GM18520 (cell line): ENCODE results near the gene PNKD.
"Not testable (repeated sequence)": the region's sequence is repeated elsewhere in the genome, so short reads cannot be mapped to it uniquely, and the experiment has no call there.

Source experiments
- ATAC-seq: cut with Tn5 transposase; IDR thresholded peaks from one replicate; pipeline ENCODE4 v1.9.1; 2021; ENCODE audit not compliant: unreplicated experiment

The PNKD gene

DNA sequence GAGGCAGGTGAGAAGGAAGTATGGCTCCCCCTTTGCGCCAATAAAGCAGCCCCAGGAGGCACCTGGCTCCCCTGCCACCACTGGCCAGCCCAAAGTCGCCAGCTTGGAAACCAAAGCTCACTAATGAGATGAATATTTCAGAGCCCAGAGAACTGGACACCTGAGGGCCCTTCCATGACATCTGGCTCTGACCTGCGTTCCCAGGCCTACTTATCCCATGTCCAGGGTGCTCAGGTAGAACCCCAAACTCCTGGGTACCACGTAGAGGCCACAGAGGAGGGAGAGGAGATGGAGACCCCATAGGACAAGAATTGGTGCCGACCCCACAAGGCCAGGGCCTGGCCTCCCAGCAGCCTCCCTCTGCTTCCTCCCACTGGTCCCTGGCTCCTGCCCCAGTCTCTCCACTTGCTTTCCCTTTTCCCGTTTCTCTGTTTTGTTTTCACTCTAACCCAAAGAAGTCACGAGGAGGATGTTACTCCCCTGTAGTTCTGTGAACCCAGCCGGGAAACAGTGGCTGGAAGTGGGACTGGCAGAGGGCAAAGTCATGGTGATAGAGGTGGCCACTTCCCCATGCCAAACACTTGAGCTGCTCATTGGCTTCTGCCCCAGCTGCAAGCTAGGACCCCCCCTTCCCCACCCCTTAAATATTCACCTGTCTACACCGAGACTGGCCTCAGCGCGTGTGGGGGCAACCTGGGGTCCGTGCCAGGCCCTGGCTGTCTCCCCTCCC lies 21.2 kb downstream of the PNKD start:
- no peak for ATAC-seq

DNA sequence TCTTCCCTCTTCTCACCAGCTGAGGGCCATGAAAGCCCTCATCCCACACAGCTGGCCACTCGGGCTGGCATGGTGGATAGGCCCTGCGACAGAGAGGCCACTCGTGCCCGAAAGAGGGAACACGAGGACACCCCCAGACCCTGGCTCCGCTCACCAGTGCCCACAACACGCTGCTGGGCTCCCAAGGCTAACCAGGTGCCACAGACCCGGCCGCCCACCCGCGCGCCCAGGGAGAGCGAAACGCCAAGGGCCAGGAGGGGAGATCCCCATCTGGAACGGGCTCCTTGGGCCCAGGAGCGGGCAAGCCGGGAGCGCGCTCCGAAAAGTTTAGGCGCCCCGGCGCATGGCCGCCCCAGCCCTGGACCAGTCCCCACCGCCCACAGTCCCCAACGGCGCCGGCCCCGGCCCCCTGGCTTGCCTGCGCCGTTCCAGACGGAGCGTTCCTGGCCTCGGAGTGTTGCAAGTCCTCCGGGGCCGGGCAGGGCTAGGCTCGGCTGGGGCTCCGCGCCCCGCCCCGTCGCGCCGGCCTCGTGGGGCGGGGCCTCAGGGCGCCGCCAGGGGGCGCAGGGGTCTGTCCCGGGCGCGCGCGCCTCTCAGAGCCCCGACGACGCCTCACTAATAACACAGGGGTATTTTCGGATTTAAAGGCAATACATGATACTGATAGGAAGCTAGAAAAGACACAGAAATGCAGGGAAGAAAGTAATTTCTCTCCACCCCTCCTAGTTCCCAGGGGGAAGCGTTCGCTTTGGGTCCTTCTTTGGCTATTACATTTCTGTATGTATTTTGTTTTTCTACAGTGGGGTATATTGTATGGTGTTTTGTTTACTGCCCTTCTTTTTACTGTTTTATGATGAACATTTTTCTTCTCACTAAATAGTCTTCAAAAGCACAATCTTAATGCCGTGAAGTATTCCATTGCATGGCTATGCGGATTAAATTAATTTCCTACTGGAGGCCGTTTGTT lies 22.0 kb downstream of the PNKD start, which contains the start of gene TMBIM1:
Gene TMBIM1, minus strand, starts transcription at position 456 of the 967 bp plus-strand sequence. CDS start 10,362 bp downstream, outside the sequence.
- peak; percentile 59 for ATAC-seq

DNA sequence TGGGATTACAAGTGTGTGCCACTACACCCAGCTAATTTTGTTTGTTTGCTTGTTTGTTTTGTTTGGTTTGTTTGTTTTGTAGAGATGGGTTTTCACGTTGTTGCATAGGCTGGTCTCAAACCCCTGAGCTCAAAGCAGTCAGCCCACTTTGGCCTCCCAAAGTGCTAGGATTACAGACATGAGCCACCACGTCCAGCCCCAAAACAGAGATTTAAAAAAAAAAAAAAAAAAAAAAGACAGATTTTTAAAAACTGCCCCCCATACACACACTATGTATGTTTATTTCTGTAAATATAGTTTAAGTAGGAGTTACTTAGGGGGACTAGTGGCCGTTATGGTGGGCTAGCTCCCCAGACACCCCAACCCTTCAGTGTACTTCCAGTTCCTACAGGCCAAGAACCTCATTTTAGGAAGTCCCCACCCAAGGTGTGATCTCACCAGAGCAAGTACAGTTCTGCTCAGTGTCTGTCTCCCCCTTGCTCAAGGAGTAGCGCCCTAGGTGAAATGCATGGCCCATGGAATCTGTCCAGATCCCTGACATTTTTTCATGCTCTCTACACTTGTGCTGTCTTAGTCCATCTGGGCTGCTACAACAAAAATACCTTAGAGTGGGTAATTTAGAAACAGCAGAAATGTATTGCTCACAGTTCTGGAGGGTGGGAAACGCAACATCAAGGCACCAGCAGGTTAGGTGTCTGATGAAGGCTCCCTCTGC lies 23.6 kb downstream of the PNKD start:
- ATAC-seq = no peak

DNA sequence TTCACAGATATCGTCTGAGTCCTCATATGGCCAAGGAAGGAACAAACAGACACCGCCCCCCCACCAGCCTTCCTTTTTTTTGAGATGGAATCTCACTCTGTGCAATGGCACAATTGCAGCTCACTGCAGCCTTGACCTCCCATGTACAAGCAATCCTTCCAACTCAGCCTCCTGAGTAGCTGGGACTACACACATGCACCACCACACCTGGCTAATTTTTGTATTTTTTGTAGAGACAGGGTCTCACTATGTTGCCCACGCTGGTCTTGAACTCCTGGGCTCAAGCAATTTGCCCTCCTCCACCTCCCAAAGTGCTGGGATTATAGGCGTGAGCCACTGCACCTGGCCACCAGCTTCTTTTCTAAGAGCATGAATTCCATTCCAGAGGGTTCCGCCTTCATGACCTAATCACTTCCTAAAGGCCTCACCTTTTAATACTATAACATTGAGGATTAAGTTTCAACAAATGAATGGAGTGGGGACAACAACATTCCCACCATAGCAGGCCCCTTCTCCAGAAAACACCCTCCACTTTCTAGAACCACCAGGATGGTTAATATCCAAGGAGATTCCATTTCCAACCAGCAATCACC lies 24.2 kb downstream of the PNKD start:
- no peak for ATAC-seq

DNA sequence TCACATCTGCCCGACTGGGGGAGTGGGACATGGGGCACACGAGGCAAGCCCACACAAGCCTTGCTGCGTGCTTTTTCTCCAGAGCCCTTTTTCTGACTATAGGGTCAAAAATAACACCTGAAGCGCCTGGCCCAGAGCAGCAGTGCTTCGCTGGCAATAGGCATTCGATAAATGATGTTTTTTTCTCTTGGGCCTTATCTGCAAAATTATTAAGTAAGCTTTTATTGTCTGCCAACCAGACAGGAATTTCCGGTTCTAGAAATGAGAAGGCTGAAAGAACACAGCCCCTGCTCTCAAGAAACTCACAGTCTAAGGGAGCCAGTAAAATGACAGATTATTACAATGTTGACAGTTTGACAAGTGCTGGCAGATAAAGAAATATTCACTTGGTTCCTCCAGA lies 24.7 kb downstream of the PNKD start:
- ATAC-seq = no peak

DNA sequence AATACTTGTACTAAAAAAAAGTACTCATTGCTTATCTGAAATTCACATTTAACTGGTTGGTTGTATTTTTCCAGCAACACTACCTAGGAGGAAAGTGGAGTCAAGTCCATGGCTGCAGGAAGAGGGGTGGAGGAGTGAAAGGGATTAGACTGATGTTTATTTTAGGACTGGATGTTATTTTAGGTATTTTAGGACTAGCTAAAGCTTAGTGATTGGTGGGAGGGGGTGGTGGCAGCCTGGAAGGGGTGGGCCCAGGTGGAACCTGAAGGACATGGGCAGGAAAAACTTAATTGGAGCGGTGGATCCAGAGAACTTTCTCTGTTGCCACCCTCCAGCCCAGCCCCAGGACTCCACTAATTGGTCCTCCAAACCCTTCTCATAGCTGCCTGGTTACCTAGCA lies 25.9 kb downstream of the PNKD start:
- ATAC-seq = no peak

DNA sequence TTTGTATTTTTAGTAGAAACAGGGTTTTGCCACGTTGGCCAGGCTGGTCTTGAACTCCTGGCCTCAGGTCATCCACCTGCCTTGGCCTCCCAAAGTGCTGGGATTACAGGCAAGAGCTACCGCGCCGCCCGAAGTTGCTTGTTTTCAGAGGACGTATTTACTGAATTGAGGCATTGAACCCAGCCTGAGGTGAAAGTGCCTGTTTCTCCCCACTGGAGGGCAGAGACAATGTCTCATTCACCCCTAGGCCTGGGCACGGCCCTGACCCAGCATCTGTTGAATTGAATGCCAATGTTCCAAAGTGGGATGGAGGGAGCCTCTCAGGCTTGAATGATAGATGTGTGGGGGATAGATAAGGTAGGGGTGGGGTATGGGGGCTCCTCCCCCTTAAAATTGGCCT lies 26.5 kb downstream of the PNKD start:
- no peak for ATAC-seq

DNA sequence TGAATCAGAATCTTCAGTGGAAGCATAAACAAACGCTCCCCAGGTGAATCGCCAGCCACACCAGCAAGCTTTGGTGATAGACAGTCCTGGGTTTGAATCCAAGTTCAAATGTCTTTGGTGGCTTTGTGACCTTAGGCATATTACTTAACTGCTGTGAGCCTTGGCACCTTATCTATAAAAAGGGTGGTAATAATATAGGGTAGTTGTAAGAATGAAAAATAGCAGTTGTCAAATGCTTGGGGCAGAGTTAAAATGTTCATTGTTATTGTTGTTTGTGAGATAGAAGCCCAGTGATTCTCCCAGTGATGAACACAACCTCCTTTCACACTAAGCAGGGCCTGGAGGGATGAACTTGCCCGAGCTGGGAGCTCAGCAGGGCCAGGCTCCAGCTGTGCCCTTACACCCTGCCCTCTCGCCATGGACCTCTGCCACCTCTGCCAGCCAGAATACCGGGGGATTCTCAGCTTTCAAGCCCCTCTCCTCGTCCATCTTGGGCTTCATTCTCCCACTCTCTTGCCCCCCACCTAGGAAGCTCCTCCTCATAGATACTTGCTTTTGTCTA lies 28.1 kb downstream of the PNKD start:
- ATAC-seq = no peak

DNA sequence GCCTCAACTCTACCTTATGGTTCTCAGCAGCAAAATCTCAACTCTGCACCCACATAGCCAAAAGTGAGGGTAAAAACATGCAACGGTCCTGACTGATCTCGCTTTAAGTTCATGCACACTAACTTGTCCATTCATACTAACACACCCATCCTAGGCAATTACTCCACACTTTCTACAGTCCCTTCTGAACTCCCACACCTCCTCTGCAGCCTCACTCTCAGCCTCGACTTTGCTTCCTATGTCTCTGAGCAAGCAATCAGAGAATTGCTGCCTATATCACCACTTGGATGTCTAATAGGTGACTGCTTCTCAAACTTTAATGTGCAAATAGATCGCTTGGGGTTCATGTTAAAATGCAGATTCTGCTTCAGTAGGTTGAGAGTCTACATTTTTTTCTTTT lies 29.8 kb downstream of the PNKD start:
- no peak for ATAC-seq

DNA sequence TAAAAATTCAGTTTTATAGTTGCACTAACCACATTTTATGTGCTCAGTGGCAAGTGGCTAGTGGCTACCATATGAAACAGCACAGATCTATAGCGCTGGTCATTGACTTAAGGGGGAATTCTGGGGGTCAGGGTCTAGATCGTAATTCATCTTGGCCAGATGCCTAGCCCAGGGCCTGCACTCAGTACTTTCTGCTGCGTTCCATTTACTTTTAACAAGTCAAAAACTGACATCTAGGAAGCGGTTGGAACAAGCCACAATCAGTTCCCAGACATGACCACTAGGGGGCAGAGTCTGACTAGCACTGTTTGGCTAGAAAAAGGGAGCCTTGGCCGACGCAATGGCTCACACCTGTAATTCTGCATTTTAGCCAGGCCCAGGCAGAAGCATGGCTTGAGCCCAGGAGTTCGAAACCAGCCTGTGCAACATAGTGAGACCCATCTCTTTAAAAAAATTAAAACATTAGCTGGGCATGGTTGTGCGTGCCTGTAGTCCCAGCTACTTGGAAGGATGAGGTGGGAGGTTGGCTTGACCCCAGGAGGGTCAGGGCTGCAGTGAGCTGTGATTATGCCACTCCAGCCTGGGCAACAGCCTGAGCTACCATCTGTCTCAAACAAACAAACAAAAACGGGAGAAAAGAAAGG lies 31.0 kb downstream of the PNKD start:
- ATAC-seq = no peak

DNA sequence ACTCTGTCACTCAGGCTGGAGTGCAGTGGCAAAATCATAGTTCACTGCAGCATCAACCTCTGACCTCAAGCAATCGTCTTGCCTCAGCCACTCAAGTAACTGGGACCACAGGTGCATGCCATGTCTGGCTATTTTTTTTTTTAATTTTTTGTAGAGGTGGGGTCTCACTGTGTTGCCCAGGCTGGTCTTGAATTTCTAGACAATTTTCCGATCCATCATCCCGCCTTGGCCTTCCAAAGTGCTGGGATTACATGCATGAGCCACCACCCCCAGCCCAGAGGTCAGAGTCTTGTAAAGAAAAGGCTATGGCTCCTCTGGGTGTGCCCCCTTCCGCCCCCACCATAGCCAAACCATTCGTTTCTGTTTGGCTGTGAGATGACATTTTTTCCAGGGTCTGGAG lies 35.1 kb downstream of the PNKD start:
- ATAC-seq = no peak

DNA sequence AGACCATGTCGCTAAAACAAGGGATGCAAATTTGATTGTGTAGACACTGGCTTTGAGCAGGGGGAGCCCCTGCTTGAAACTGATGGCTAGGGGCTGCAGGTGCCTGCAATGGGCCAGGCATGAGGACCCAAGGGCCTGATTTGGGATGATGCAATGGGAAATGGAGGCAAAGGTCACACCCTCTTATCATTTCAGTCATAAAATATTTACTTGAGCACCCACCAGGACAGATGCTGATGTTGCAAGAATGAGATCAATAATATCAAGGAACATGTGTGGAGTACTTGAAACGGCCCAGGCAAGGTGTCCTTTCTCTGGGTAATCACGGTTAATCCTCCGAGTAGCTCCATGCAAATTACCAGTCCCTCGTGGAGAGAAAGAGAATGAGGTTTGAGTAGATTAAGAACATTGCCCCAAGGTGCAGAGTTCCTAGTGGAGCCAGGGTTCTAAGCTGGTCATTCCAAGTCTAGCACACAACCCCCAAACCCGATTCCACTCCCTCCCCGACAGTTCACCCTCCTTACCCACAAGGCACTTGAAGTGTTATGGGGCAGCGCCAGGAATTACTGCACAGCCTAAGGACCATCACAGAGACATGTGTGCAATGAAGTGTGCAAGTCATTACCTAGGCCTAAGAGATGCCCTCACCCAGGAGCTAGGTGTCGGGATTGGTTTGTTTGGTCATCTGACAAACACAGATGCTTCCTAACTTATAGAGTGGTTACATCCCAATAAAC lies 36.0 kb downstream of the PNKD start:
- ATAC-seq = no peak

DNA sequence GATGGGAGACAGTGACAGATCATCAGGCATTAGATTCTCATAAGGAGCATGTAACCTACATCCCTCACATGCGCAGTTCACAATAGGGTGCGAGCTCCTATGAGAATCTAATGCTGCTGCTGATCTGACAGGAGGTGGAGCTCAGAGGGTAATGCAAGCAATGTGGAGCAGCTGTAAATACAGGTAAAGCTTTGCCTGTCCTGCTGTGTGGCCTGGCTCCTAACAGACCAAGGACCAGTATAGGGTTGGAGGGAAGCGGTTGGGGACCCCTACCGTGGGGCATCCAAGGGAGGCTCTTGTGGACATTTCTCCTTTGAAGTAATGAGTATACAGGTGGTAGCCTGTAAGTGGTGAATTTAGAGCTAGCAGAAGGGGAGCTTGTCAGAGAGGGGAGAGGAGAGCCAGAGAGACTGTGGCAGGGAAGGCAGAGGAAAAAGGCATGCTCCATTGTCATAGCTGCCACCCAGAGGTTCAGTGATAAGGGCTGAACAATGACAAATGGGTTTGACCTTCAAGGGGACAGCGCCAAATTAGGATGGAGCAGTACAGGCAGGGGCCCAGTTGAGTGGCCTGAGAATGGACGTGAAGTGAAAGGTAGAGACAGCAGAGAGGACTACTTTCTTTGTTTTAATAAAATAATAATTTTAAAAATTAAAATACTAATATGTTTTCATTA lies 37.2 kb downstream of the PNKD start:
- ATAC-seq = no peak

DNA sequence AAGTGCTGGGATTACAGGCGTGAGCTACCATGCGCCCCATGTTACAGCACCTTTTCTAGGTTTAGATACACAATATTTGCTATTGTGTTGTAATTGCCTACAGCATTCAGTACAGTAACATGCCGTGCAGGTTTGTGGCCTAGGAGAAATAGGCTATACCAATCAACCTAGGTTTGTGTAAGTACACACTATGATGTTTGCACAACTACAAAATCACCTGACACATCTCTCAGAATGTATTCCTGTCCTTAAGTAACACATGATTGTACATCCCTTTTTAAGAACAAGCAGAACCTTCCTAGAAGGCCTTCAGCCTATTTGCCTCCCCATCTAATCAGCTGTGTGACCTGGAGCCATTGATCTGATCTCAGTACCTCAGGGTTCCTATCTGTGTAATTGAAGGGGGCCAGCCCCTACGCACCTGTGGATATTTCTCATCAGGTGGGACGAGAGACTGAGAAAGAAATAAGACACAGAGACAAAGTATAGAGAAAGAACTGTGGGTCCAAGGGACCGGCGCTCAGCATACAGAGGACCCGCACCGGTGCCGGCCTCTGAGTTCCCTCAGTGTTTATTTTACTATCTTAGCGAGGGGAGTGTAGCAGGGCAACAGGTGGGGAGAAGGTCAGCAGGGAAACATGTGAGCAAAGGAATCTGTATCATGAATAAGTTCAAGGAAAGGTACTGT lies 40.7 kb downstream of the PNKD start:
- ATAC-seq = no peak

DNA sequence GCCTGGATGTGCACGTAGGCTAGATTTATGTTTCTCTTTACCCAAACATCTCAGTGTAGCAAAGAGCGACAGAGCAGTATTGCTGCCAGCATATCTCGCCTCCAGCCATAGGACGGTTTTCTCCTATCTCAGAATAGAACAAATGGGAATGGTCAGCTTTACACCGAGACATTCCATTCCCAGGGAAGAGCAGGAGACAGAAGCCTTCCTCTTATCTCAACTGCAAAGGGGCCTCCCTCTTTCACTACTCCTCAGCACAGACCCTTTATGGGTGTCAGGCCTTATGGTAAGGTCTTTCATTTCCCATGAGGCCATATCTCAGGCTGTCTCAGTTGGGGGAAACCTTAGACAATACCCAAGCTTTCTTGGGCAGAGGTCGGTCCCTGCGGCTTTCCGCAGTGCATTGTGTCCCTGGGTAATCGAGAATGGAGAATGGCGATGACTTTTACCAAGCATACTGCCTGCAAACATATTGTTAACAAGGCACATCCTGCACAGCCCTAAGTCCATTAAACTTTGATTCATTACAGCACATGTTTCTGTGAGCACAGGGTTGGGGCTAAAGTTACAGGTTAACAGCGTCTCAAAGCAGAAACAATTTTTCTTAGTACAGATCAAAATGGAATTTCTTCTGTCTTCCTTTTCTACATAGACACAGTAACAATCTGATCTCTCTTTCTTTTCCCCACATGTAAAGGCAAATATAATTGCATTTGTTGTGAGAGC lies 41.4 kb downstream of the PNKD start:
- ATAC-seq = not testable (repeated sequence)

DNA sequence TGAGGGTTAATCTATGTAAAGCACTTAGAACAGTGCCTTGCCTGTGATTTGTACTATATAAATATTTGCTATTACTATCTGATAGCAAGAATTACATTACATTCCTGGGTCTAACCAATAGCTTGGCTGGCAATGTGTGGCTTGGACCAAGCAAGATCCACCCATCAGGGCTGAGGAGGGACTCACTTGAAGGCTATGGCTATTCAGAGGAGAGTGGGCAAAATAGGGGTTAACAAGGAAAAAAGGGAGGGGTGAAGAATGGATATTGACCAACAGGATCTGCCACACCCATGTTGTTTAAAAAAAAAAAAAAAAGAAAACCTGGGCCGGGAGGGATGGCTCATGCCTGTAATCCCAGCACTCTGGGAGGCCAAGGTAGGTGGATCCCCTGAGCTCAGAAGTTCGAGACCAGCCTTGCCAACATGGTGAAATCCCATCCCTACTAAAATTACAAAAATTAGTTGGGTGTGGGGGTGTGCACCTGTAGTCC lies 42.0 kb downstream of the PNKD start:
- no peak for ATAC-seq

DNA sequence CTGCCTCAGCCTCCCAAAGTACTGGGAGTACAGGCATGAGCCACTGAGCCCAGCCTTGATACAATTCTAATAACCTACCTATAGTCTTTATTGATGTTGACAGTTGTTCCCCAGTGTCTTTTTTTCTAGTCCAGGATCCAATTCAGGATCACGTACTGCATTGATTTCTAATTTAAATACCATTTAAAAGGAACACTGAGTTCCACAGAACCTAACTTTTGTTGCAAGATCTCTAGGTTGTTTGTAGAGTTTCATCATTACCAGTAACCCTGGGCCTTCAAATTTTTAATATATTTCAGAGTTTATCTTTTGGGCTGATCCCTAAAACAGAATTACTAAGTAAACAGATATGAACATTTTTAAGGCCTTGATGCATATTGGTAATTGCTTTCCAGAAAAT lies 43.0 kb downstream of the PNKD start:
- ATAC-seq = no peak

DNA sequence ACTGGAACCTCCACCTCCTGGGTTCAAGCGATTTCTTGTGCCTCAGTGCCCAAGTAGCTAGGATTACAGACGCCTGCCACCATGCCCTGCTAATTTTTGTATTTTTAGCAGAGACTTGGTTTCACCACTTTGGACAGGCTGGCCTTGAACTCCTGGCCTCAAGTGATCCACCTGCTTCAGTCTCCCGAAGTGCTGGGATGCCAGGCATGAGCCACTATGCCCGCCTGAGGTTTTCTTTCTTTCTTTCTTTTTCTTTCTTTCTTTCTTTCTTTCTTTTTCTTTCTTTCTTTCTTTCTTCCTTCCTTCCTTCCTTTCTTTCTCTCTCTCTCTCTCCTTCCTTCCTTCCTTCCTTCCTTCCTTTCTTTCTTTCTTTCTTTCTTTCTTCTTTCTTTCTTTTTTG lies 44.4 kb downstream of the PNKD start:
- not testable (repeated sequence) for ATAC-seq
